Measurements from ENCODE around the gene EPN3.

Gene EPN3

GRCh38 chr17:50513495-50513894 is 19.0 kb upstream of the EPN3 start:
- no peak for DNase-seq

- DNase-seq = no peak
These were observed 18.1 kb upstream of the EPN3 start for GRCh38 chr17:50514388-50514787.

GRCh38 chr17:50514936-50515702 is 17.4 kb upstream of the EPN3 start:
- DNase-seq = no peak

- no peak for DNase-seq
These were observed 15.5 kb upstream of the EPN3 start for GRCh38 chr17:50517011-50517410.

GRCh38 chr17:50517504-50518383 is 14.8 kb upstream of the EPN3 start:
- no peak for DNase-seq

GRCh38 chr17:50518384-50519023 is 14.0 kb upstream of the EPN3 start:
- DNase-seq = no peak

GRCh38 chr17:50519141-50519834 is 13.2 kb upstream of the EPN3 start:
- DNase-seq = no peak

- no peak for DNase-seq
These were observed 12.1 kb upstream of the EPN3 start for GRCh38 chr17:50520483-50520882.

GRCh38 chr17:50521514-50521913 is 11.0 kb upstream of the EPN3 start:
- no peak for DNase-seq

- no peak for DNase-seq
These were observed 9.8 kb upstream of the EPN3 start for GRCh38 chr17:50522766-50523165.

- no peak for DNase-seq
These were observed 9.3 kb upstream of the EPN3 start for GRCh38 chr17:50523208-50523607.

GRCh38 chr17:50524838-50525237 is 7.7 kb upstream of the EPN3 start:
- DNase-seq = no peak

GRCh38 chr17:50527155-50527762 is 5.3 kb upstream of the EPN3 start:
- DNase-seq = no peak

- DNase-seq = no peak
These were observed 4.5 kb upstream of the EPN3 start for GRCh38 chr17:50527949-50528474.

GRCh38 chr17:50529849-50530248 is 2.7 kb upstream of the EPN3 start:
- no peak for DNase-seq

- no peak for DNase-seq
These were observed 1.0 kb upstream of the EPN3 start for GRCh38 chr17:50531428-50532025.

GRCh38 chr17:50533185-50533584 is 650 bp downstream of the EPN3 start:
- no peak for DNase-seq

- no peak for DNase-seq
These were observed 1.2 kb downstream of the EPN3 start for GRCh38 chr17:50533720-50534148.

- no peak for DNase-seq
These were observed 1.9 kb downstream of the EPN3 start for GRCh38 chr17:50534222-50534978.

GRCh38 chr17:50534979-50535326 is 2.4 kb downstream of the EPN3 start:
- no peak for DNase-seq

GRCh38 chr17:50535407-50535806 is 2.9 kb downstream of the EPN3 start:
- no peak for DNase-seq
